Right lobe of liver (tissue), 4 donors: ENCODE data around the gene KSR2.

Experiments
- POLR2A ChIP-seq: fragments of 450-650 bp; IDR thresholded peaks from one replicate; pipeline ENCODE4 v1.6.1; 2017; ENCODE audit warnings: antibody characterized with exemption, mild to moderate bottlenecking
- TF ChIP-seq, protein P1 (sequence below), 4 donors: fragments of 200-600 bp in 3 of 4; fragments of 450-650 bp in 1 of 4; IDR thresholded peaks; one replicate each; pipeline versions ENCODE4 v1.5.1 to v1.8.0; 2016 to 2022; ENCODE audit warnings: antibody characterized with exemption in 4 of 4, mild to moderate bottlenecking in 2 of 4
- donor health status: DM: no; HTN: no; CAD: no.
- donor health status: DM: no; HTN: no; CAD: no.
- donor health status: DM: no; HTN: yes; CAD: no.

DNA sequence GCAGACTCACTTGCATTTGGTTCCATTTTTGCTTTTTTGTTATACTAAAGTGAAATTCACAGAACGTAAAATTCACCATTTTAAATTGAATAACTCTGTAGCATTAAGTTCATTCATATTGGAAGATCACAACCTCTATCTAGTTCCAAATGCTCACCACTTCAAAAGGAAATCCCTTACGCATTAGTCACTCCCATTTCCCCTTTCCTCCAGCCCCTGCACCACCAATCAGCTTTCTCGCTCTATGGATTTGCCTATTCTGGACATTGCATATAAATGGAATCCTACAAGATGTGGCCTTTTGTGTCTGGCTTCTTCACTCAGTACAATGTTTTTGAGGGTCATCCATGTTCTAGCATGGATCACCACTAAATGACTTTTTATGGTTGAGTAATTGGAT lies 294.5 kb downstream of the KSR2 start:
- TF ChIP-seq, protein P1, sequence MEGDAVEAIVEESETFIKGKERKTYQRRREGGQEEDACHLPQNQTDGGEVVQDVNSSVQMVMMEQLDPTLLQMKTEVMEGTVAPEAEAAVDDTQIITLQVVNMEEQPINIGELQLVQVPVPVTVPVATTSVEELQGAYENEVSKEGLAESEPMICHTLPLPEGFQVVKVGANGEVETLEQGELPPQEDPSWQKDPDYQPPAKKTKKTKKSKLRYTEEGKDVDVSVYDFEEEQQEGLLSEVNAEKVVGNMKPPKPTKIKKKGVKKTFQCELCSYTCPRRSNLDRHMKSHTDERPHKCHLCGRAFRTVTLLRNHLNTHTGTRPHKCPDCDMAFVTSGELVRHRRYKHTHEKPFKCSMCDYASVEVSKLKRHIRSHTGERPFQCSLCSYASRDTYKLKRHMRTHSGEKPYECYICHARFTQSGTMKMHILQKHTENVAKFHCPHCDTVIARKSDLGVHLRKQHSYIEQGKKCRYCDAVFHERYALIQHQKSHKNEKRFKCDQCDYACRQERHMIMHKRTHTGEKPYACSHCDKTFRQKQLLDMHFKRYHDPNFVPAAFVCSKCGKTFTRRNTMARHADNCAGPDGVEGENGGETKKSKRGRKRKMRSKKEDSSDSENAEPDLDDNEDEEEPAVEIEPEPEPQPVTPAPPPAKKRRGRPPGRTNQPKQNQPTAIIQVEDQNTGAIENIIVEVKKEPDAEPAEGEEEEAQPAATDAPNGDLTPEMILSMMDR (IDR thresholded peaks at IDR 0.05): no peak
- TF ChIP-seq POLR2A: no peak
